Cardiac fibroblast (primary cell): ENCODE measurements around the gene CDK14.

Source experiments
- DNase-seq, 2 donors: peaks; one replicate each; pipeline versions ENCODE4 v3.0.0 to v3.0.0-alpha.2; 2010; ENCODE audit warnings: low read depth in 2 of 2
- H3K4me3 ChIP-seq, 2 donors: replicated peaks in 1 of 2; 1 replicate in 1 of 2; 2 replicates in 1 of 2; pipeline ENCODE4 v1.5.1; 2011; ENCODE audit warnings: low read depth in 2 of 2, low read length in 2 of 2, mild to moderate bottlenecking in 2 of 2, moderate library complexity in 1 of 2
- CTCF ChIP-seq: IDR thresholded peaks from one replicate; pipeline ENCODE4 v1.5.1; 2011; ENCODE audit warnings: low read depth, mild to moderate bottlenecking, low read length, inconsistent platforms

The CDK14 gene

DNA sequence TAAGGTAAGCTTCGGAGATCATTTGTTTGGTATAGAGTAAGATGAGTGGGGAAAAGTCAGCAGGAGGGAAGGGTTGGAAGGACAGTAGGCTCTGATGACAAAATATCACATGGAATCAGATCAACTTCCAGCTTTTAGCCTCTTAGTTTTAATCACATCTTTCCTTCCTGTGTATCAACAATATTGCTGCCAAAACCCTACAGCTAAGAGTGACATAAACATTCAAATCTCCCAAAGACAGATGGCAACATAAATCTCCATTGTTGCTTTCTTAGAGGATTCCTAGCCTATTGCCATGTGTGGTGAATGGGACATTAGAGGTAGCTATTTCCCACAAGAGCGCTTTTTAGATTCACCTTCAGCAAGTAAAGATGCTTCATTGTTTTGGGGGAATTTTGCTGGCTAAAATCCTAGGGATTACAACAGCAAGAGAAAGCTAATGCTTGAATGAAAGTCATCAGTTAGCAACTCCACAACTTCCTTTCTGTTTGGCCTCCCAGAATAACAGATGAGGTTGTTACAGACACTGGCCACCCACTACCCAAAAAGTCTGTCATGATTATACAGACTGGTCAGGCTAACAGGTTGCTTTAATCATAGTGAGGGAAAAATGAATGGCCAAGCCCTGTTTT, 632.9 kb downstream of the CDK14 start:
- peak in 1 of 2 donors; percentile 43 for DNase-seq

DNA sequence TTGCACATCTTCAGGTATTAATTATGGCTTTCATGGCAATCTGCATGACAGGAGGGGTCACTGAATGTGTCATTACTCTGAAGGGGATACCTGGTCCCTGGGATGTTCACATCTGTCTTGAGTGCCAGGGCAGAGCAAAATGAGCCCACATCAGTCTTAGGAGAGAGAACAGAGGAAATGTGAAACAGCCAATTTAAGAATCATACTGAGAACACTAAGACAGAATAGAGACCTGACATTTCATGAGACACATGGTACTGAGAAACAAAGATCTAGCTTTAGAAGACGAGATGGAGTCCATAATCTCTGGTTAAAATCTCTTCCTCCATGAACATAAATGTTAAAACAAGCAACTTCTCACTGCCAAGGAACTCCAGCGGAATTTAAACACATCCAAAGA, 634.0 kb downstream of the CDK14 start:
- no peak for TF ChIP-seq CTCF
- H3K4me3 ChIP-seq, result no peak overlapping the region
- DNase-seq, result no peak

More for the DNA sequence above, 632.9 kb downstream of the CDK14 start:
- H3K4me3 ChIP-seq, result no peak overlapping the region
- TF ChIP-seq CTCF, result no peak

DNA sequence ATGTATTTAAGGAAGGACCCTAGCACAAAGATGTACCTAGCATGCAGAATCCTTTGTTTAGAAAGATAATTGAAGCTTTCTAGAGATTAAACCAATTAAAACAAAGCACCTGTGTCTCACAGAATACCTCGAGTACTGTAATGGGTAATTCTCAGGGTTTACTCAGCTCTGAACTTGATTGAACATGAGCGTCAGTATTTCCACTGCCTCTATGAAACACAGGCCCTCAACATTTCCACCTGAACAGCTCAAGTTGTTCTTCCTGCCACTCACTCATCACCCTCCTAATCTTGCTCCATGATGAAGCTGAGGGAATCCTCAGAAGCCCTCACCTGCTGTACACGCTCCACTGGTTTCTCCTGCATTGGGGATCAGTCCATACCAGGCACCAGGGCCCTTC, 634.4 kb downstream of the CDK14 start:
- no peak for TF ChIP-seq CTCF
- DNase-seq, result no peak
- no peak overlapping the region for H3K4me3 ChIP-seq

DNA sequence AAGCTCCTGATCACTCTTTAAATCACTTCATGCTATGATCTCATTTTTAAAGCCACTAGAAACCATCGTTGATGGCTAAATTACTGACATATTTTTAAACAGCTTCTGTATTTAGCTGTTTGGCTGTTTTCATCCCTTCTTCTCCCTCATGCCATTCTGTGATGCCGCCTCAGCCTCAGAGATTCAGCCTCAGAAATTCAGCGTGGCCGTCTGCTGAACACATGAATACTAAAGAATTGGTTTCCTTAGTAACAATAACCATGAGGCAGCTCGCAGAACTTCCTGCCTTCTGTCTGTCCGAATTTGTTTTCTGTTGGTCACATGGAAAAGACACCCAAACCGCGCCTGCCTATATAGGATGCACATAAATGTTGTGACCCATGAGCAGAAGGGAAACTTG, 637.1 kb downstream of the CDK14 start:
- no peak for DNase-seq
- no peak overlapping the region for H3K4me3 ChIP-seq
- no peak for TF ChIP-seq CTCF

- peak in 1 of 2 donors; percentile 33 for DNase-seq
- TF ChIP-seq CTCF, result no peak
Measured at GRCh38 chr7:91235211-91235832, 639.2 kb downstream of the CDK14 start.

DNA sequence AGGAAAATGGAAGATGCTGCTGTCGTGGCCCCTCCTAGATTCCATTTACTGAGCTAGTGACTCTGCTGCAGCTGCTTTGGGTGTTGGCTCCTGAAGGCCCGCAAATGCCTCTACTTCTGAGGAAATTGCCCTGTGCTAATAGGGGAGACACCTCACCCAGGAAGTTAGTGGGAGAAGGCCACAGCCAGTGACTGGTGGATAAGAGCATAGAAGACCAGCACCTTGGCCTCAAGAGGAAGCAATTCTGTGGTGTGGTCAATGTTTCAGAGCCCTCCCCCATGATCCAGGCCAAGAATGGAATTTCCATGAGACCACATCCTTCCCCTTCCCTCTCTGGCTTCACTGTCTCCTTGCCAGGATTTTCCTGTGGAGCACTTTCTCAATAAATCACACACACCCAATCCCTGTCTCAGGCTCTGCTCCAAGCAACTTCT, 643.1 kb downstream of the CDK14 start:
- no peak overlapping the region for H3K4me3 ChIP-seq
- TF ChIP-seq CTCF, result no peak
- peak; percentile 82 to 87 for DNase-seq

More at GRCh38 chr7:91235211-91235832, 639.2 kb downstream of the CDK14 start:
- no peak overlapping the region for H3K4me3 ChIP-seq
